GM10847 (cell line): ENCODE measurements around the gene ATG9B.

Source experiments
- POLR2A ChIP-seq: IDR thresholded peaks from 2 replicates; pipeline ENCODE4 v1.6.1; 2011; ENCODE audit not compliant: insufficient read length; ENCODE audit errors: extremely low read depth

ATG9B gene

GRCh38 chr7:150988230-150989226 lies 35.8 kb downstream of the ATG9B start:
- no peak for TF ChIP-seq POLR2A

- no peak for TF ChIP-seq POLR2A
Measured at GRCh38 chr7:150986556-150986955, 37.7 kb downstream of the ATG9B start.

DNA sequence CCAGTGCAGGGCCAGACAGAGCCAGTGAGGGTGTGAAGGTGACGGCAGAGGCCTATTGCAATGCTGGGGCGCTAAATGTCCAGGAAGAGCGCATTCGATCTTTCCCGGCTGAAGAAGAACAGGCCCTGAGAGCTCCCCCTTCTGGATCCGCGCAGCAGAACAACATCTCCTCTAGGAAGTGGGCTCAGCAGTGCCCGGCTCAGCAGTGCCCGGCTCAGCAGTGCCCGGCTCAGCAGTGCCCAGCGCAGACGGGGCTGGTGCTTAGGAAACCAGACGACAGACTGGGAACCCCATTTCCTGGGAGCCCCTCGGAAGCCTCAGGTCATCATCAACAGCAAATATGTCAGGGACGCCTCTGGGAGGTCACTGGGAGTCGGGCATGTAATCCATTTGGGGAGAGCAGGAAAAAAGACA lies 38.2 kb downstream of the ATG9B start:
- no peak for TF ChIP-seq POLR2A

DNA sequence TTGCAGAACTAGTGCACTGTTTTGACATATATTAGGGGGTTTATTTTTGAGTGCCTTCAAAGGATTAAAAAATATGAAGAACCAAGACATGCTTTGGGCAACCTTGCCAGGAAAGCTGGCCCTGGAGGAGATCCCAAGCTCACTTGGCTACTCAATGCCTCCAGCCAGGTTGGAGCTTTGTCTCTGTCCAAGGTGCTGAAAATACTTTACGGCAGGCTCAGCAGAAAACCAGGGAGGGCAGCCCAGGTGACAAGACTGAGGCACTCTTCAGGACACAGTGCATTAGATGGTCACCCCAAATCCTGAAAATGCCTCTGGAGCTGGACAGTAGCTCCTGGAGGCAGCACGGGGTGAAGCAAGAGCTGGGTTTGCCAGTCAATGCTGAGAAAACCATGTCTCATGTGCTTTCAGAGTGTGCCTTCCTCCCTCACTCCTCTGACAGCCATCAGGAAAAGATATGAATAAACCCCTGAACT lies 40.4 kb downstream of the ATG9B start:
- TF ChIP-seq POLR2A: no peak

- TF ChIP-seq POLR2A: no peak
Measured at GRCh38 chr7:150982351-150982750, 41.9 kb downstream of the ATG9B start.

GRCh38 chr7:150981644-150982043 lies 42.6 kb downstream of the ATG9B start:
- TF ChIP-seq POLR2A: no peak

GRCh38 chr7:150980663-150981062 lies 43.6 kb downstream of the ATG9B start:
- no peak for TF ChIP-seq POLR2A

DNA sequence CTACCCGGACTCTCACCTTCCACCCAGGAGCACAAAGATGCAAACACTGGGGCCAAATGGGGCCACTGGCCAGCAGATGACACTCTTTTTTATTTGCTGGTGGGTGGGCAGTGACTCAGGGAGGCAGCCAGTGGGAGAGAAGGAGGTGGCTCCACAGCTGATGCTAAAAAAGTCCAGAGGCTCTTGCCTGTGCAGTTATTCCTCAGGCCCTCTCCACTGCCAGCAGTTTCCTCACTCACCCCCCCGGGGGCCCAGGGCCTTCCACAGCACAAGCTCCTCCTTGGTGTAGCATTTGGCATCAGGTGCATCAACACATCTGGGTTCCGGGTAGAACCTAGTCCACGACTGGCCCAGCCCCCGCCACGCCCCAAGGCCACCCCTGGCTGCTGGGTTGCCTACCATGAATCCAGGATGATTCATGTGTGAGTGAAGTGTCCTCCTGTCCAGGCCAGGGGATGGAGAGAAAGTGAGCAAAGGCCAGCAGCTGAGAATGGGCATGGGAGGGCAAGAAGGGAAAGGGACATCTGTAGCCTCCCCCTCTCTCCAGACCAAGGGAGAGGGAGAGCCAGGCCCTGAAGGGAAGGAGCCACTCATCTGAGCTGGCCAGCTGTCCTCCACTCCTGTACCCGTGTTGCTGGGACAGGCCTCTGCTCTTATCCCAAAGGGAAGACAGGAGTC lies 44.4 kb downstream of the ATG9B start:
- TF ChIP-seq POLR2A: no peak

GRCh38 chr7:150978126-150978789 lies 46.0 kb downstream of the ATG9B start, which contains the start of gene KCNH2:
Gene KCNH2, minus strand, starts transcription at chr7:150978321. Its CDS starts 408 bp downstream, at chr7:150977913.
- no peak for TF ChIP-seq POLR2A

GRCh38 chr7:150977382-150978125 lies 46.7 kb downstream of the ATG9B start:
- TF ChIP-seq POLR2A: no peak

DNA sequence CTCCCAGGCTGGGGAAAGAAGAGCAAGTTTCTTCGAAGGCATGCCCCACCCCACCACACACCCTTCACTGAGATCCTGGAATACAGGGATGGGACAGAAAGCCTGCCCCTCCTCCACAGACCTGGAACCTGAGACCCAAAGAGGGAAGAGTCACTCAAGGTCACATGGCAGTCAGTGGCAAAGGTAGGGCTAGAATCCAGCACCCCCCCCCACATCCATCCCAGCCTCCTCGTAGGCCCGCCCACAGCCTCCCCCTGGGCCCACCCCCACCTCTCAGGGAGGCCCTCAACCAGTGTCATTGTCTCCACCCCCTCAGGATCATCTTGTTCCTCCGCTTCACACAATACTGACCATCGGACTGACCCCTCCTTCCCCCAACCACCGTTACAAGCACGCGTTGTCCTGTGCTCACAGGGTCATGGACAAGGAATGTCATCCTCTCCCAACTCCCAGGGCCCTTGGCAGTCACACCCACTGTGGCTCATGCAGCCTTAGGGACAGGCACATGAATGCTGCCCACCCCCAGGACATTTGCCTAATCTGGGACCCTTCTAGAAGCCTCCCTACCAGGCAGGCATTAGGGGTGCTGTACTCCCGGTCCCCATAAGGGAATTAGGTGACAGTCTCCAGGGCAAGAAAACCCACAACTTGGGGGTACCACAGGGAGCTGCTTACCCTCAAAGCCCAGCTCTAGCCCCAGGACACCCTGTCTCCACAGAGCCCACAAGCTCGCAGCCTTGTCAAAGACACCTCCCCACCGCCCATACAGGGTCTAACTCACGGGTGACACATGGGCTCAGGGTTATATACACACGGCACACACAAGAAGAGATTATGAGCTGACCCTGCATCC lies 47.5 kb downstream of the ATG9B start:
- TF ChIP-seq POLR2A: no peak

- no peak for TF ChIP-seq POLR2A
Measured at GRCh38 chr7:150975536-150976319, 48.6 kb downstream of the ATG9B start.
